ENCODE measurements around the gene CEP95. TPM values are rescaled to one million over a fixed set of nuclear protein-coding genes. Genes with fewer than 3 reads are reported as not detected.
A peak's percentile ranks its signal among the peaks of the same experiment; 100 is the strongest.

Gene CEP95
- total RNA-seq, 1 experiment from 2014 or later: 63.8 TPM

GRCh38 chr17:64504769-64505339 is 1.9 kb upstream of the CEP95 start (continued):
- TF ChIP-seq, protein P1, sequence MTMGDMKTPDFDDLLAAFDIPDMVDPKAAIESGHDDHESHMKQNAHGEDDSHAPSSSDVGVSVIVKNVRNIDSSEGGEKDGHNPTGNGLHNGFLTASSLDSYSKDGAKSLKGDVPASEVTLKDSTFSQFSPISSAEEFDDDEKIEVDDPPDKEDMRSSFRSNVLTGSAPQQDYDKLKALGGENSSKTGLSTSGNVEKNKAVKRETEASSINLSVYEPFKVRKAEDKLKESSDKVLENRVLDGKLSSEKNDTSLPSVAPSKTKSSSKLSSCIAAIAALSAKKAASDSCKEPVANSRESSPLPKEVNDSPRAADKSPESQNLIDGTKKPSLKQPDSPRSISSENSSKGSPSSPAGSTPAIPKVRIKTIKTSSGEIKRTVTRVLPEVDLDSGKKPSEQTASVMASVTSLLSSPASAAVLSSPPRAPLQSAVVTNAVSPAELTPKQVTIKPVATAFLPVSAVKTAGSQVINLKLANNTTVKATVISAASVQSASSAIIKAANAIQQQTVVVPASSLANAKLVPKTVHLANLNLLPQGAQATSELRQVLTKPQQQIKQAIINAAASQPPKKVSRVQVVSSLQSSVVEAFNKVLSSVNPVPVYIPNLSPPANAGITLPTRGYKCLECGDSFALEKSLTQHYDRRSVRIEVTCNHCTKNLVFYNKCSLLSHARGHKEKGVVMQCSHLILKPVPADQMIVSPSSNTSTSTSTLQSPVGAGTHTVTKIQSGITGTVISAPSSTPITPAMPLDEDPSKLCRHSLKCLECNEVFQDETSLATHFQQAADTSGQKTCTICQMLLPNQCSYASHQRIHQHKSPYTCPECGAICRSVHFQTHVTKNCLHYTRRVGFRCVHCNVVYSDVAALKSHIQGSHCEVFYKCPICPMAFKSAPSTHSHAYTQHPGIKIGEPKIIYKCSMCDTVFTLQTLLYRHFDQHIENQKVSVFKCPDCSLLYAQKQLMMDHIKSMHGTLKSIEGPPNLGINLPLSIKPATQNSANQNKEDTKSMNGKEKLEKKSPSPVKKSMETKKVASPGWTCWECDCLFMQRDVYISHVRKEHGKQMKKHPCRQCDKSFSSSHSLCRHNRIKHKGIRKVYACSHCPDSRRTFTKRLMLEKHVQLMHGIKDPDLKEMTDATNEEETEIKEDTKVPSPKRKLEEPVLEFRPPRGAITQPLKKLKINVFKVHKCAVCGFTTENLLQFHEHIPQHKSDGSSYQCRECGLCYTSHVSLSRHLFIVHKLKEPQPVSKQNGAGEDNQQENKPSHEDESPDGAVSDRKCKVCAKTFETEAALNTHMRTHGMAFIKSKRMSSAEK (CRISPR knock-in tag; IDR thresholded peaks at IDR 0.05; ENCODE audit: borderline replicate concordance): no peak
- TF ChIP-seq ZNF219 (CRISPR knock-in tag; IDR thresholded peaks at IDR 0.05; ENCODE audit: borderline replicate concordance) (no peak), TEAD1 (CRISPR knock-in tag; IDR thresholded peaks at IDR 0.05) (no peak), SMAD4 (CRISPR knock-in tag; IDR thresholded peaks at IDR 0.05) (no peak), CTCF (IDR thresholded peaks at IDR 0.05) (no peak), ZNF138 (CRISPR knock-in tag; conservative IDR thresholded peaks at IDR 0.05) (no peak)

- ChIA-PET POLR2A (interaction anchor here (0.5 to 3.3 kb wide), 13 partner anchors 9 to 681 kb away, joined by 3 to 53 read pairs (median 5); partner anchors contain the start of genes POLG2 and SMURF2), CTCF (interaction anchor here (0.6 to 1.6 kb wide), 5 partner anchors 9 to 268 kb away, joined by 3 to 10 read pairs (median 6); partner anchors contain the start of gene POLG2)
- Mint-ChIP-seq H3K36me3 (peaks cover 73% of the 10 kb centered on the region), H3K4me3 (peak overlapping the region; percentile 98), H3K27me3 (ENCODE audit: low read depth) (no peaks in the 10 kb centered on the region; the same call in 1 of the 2 replicates), H3K27ac (peak overlapping the region; percentile 99), H3K9me3 (no peaks in the 10 kb centered on the region), H3K4me1 (peaks cover 55% of the 10 kb centered on the region)
- DNase-seq (ENCODE audit: low spot score): peak; percentile 81
- peak; percentile 3; the same call in 1 of the 2 replicates for ATAC-seq
- TF ChIP-seq ZNF416 (CRISPR knock-in tag; IDR thresholded peaks at IDR 0.05): peak; percentile 80; the same call in 1 of the 2 replicates
- TF ChIP-seq, protein P2, sequence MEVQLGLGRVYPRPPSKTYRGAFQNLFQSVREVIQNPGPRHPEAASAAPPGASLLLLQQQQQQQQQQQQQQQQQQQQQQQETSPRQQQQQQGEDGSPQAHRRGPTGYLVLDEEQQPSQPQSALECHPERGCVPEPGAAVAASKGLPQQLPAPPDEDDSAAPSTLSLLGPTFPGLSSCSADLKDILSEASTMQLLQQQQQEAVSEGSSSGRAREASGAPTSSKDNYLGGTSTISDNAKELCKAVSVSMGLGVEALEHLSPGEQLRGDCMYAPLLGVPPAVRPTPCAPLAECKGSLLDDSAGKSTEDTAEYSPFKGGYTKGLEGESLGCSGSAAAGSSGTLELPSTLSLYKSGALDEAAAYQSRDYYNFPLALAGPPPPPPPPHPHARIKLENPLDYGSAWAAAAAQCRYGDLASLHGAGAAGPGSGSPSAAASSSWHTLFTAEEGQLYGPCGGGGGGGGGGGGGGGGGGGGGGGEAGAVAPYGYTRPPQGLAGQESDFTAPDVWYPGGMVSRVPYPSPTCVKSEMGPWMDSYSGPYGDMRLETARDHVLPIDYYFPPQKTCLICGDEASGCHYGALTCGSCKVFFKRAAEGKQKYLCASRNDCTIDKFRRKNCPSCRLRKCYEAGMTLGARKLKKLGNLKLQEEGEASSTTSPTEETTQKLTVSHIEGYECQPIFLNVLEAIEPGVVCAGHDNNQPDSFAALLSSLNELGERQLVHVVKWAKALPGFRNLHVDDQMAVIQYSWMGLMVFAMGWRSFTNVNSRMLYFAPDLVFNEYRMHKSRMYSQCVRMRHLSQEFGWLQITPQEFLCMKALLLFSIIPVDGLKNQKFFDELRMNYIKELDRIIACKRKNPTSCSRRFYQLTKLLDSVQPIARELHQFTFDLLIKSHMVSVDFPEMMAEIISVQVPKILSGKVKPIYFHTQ (CRISPR knock-in tag; IDR thresholded peaks at IDR 0.05): peak; percentile 89
- TF ChIP-seq, protein P3, sequence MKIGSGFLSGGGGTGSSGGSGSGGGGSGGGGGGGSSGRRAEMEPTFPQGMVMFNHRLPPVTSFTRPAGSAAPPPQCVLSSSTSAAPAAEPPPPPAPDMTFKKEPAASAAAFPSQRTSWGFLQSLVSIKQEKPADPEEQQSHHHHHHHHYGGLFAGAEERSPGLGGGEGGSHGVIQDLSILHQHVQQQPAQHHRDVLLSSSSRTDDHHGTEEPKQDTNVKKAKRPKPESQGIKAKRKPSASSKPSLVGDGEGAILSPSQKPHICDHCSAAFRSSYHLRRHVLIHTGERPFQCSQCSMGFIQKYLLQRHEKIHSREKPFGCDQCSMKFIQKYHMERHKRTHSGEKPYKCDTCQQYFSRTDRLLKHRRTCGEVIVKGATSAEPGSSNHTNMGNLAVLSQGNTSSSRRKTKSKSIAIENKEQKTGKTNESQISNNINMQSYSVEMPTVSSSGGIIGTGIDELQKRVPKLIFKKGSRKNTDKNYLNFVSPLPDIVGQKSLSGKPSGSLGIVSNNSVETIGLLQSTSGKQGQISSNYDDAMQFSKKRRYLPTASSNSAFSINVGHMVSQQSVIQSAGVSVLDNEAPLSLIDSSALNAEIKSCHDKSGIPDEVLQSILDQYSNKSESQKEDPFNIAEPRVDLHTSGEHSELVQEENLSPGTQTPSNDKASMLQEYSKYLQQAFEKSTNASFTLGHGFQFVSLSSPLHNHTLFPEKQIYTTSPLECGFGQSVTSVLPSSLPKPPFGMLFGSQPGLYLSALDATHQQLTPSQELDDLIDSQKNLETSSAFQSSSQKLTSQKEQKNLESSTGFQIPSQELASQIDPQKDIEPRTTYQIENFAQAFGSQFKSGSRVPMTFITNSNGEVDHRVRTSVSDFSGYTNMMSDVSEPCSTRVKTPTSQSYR (CRISPR knock-in tag; IDR thresholded peaks at IDR 0.05): no peak
- no peak for TF ChIP-seq GTF2I (CRISPR knock-in tag; conservative IDR thresholded peaks at IDR 0.05)
- TF ChIP-seq TCF7 (CRISPR knock-in tag; IDR thresholded peaks at IDR 0.05; ENCODE audit: low read depth): no peak
- TF ChIP-seq ZNF121 (CRISPR knock-in tag; IDR thresholded peaks at IDR 0.05): no peak
- TF ChIP-seq, protein P4, sequence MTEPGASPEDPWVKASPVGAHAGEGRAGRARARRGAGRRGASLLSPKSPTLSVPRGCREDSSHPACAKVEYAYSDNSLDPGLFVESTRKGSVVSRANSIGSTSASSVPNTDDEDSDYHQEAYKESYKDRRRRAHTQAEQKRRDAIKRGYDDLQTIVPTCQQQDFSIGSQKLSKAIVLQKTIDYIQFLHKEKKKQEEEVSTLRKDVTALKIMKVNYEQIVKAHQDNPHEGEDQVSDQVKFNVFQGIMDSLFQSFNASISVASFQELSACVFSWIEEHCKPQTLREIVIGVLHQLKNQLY (CRISPR knock-in tag; IDR thresholded peaks at IDR 0.05): no peak
- TF ChIP-seq MXD4 (CRISPR knock-in tag; IDR thresholded peaks at IDR 0.05; ENCODE audit: borderline replicate concordance): no peak
- no peak for TF ChIP-seq IRF2 (CRISPR knock-in tag; IDR thresholded peaks at IDR 0.05; ENCODE audit: borderline replicate concordance, low read depth)
- no peak for TF ChIP-seq CTCF (IDR thresholded peaks at IDR 0.05)
- TF ChIP-seq, protein P5, sequence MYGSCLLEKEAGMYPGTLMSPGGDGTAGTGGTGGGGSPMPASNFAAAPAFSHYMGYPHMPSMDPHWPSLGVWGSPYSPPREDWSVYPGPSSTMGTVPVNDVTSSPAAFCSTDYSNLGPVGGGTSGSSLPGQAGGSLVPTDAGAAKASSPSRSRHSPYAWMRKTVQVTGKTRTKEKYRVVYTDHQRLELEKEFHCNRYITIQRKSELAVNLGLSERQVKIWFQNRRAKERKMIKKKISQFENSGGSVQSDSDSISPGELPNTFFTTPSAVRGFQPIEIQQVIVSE (CRISPR knock-in tag; IDR thresholded peaks at IDR 0.05; ENCODE audit: borderline replicate concordance): peak; percentile 77; the same call in 1 of the 2 replicates
Observed at GRCh38 chr17:64505340-64506200, 1.2 kb upstream of the CEP95 start.

Measured in WTC11 (cell line).